COLO668 (cell line): ENCODE results near the gene FOXD4L5.
"Not testable (repeated sequence)": the region's sequence is repeated elsewhere in the genome, so short reads cannot be mapped to it uniquely, and the experiment has no call there.

ENCODE experiments used
- DNase-seq: peaks from one replicate; lab custom pipeline; 2025; ENCODE audit not compliant: unreplicated experiment; lab: John Stamatoyannopoulos, UW

Gene FOXD4L5

DNA sequence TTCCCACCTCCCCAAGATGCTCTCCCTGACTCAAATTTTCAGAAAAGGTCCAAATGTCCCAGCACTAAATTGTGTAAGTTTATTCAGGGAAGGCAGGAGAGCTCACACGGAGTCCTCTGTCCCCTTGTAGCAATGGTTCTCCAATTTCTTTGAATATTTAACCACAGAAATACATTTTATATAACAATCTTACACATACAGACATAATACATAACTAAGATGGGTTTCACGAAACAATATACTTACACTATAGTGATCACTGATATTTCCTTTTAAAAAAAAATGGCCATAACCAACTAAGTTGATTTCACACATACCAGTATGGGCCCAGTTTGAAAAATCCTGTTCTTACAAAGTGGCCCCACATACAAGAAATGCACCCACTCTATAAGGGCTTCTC, at the start of gene FOXD4L5:
TSS of gene FOXD4L5 (minus strand) at position 101 of the 400 bp plus-strand sequence. CDS start 832 bp downstream, outside the sequence.
- not testable (repeated sequence) for DNase-seq

DNA sequence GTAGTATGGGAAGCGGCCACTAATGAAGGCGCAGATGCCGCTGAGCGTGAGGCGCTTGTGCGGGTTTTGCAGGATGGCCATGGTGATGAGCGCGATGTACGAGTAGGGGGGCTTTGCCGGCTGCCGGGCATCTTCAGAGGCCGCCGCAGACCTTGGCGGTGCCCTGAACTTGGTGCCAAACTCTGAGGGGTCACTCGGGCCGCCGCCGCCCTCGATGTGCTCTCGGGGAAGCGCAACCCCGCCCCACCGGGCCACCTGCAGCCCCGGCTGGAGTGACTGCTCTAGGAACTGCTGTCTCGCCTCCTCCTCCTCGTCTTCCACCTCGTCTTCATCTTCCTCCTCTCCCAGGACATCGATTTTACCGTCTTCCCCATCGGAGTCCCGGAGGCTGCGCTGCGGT, 1.1 kb downstream of the FOXD4L5 start:
- not testable (repeated sequence) for DNase-seq

DNA sequence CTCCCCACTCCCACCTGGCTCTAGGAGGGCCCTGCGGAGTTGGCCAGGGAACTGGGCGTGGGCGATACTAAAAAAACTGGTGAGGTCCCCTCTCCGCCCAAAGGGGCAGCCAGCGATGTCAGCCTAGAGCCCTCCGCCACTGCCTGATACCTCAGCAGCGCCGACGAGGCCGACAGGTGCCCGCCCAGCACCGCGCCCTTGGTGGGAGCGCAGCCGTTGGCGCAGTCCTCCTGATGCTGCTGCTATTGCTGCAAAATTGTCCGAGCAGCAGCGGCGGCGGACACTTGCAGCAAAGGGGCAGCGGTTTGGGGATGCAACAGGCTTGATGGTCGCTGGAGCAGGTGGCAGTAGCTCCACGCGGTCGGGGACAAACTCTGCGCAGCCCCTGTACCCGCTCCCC, 2.0 kb downstream of the FOXD4L5 start:
- DNase-seq, result not testable (repeated sequence)
